ENCODE data around the gene PHF19.

The PHF19 gene

GRCh38 chr9:120868676-120869359 is 8.2 kb downstream of the PHF19 start:
- H2AFZ ChIP-seq (ENCODE audit: low read depth, low read length), result no peak overlapping the region
- no peaks in the 10 kb centered on the region for H3K4me1 ChIP-seq (ENCODE audit: insufficient read depth, low read length)
- peaks cover 3% of the 10 kb centered on the region for H3K9me3 ChIP-seq (ENCODE audit: low read length)
- no peak overlapping the region for H3K4me3 ChIP-seq (ENCODE audit: low read length)
- peaks cover 54% of the 10 kb centered on the region for H3K36me3 ChIP-seq (ENCODE audit: insufficient read depth, low read length)
- no peaks in the 10 kb centered on the region for H3K27me3 ChIP-seq (ENCODE audit: insufficient read depth, low read length)

- H3K4me3 ChIP-seq (ENCODE audit: low read length), result no peak overlapping the region
- H3K4me1 ChIP-seq (ENCODE audit: insufficient read depth, low read length), result no peaks in the 10 kb centered on the region
- no peaks in the 10 kb centered on the region for H3K27me3 ChIP-seq (ENCODE audit: insufficient read depth, low read length)
- H2AFZ ChIP-seq (ENCODE audit: low read depth, low read length), result no peak overlapping the region
- peaks cover 3% of the 10 kb centered on the region for H3K9me3 ChIP-seq (ENCODE audit: low read length)
- peaks cover 53% of the 10 kb centered on the region for H3K36me3 ChIP-seq (ENCODE audit: insufficient read depth, low read length)
These were observed 8.7 kb downstream of the PHF19 start for GRCh38 chr9:120868339-120868675.

- no peak overlapping the region for H3K4me3 ChIP-seq (ENCODE audit: low read length)
These were observed 9.2 kb downstream of the PHF19 start for GRCh38 chr9:120867676-120868338.

GRCh38 chr9:120866651-120867050 is 10.3 kb downstream of the PHF19 start:
- peaks cover 60% of the 10 kb centered on the region for H3K36me3 ChIP-seq (ENCODE audit: insufficient read depth, low read length)
- no peak overlapping the region for H3K4me3 ChIP-seq (ENCODE audit: low read length)

More at GRCh38 chr9:120867676-120868338, 9.2 kb downstream of the PHF19 start:
- Histone ChIP-seq H3K4me1 (ENCODE audit: insufficient read depth, low read length) (no peaks in the 10 kb centered on the region), H2AFZ (ENCODE audit: low read depth, low read length) (no peak overlapping the region), H3K9me3 (ENCODE audit: low read length) (peaks cover 3% of the 10 kb centered on the region), H3K27me3 (ENCODE audit: insufficient read depth, low read length) (no peaks in the 10 kb centered on the region), H3K36me3 (ENCODE audit: insufficient read depth, low read length) (peaks cover 52% of the 10 kb centered on the region)

DNA sequence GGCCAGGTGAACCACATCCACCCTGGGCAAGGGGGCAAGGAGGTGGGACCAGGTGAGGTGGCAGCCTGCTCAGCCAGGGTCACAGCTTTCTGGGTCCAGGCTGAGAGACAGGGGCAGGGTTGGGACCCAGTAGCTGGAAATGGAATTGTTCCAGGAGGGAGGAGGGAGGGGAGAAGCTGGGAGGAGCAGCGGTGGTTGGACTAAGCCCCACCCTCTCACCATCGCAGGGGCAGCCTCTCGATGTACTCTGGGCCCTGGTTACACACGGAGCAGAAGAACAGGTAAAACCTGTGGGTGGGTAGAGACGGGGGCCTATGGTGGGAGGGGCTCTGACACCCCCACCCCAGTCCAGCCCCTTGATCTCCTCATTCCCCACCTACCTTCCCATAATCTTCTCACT is 11.2 kb downstream of the PHF19 start:
- H3K9me3 ChIP-seq (ENCODE audit: low read length), result peaks cover 3% of the 10 kb centered on the region
- no peaks in the 10 kb centered on the region for H3K27me3 ChIP-seq (ENCODE audit: insufficient read depth, low read length)
- H3K4me1 ChIP-seq (ENCODE audit: insufficient read depth, low read length), result no peaks in the 10 kb centered on the region
- no peak overlapping the region for H2AFZ ChIP-seq (ENCODE audit: low read depth, low read length)
- H3K36me3 ChIP-seq (ENCODE audit: insufficient read depth, low read length), result peaks cover 68% of the 10 kb centered on the region
- no peak overlapping the region for H3K4me3 ChIP-seq (ENCODE audit: low read length)

More at GRCh38 chr9:120866651-120867050, 10.3 kb downstream of the PHF19 start:
- H2AFZ ChIP-seq (ENCODE audit: low read depth, low read length), result no peak overlapping the region
- peaks cover 3% of the 10 kb centered on the region for H3K9me3 ChIP-seq (ENCODE audit: low read length)
- H3K27me3 ChIP-seq (ENCODE audit: insufficient read depth, low read length), result no peaks in the 10 kb centered on the region
- H3K4me1 ChIP-seq (ENCODE audit: insufficient read depth, low read length), result no peaks in the 10 kb centered on the region

GRCh38 chr9:120865176-120865575 is 11.8 kb downstream of the PHF19 start:
- peaks cover 68% of the 10 kb centered on the region for H3K36me3 ChIP-seq (ENCODE audit: insufficient read depth, low read length)
- no peak overlapping the region for H2AFZ ChIP-seq (ENCODE audit: low read depth, low read length)

DNA sequence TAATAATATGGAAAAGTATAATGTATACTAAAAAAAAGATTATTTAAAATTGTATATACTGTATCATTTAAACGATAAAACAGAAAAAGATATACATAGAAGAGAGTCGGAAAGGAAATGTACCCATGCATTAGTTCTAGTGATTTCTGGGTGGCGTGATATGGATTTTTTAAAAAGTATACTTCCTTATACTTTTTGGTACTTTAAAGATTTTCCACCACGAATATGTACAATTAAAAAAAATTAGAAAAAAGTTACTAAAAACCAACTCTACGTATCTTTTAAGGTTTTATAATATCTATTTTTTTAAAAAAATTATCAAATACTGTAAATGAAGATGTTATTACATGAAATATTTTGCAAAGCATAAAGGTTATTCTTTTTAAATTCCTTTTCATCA is 12.3 kb downstream of the PHF19 start:
- Histone ChIP-seq H3K4me3 (ENCODE audit: low read length) (no peak overlapping the region), H3K36me3 (ENCODE audit: insufficient read depth, low read length) (peaks cover 69% of the 10 kb centered on the region), H3K4me1 (ENCODE audit: insufficient read depth, low read length) (no peaks in the 10 kb centered on the region), H3K9me3 (ENCODE audit: low read length) (peaks cover 2% of the 10 kb centered on the region), H2AFZ (ENCODE audit: low read depth, low read length) (no peak overlapping the region), H3K27me3 (ENCODE audit: insufficient read depth, low read length) (no peaks in the 10 kb centered on the region)

More at GRCh38 chr9:120865176-120865575, 11.8 kb downstream of the PHF19 start:
- Histone ChIP-seq H3K9me3 (ENCODE audit: low read length) (peaks cover 3% of the 10 kb centered on the region), H3K4me3 (ENCODE audit: low read length) (no peak overlapping the region), H3K4me1 (ENCODE audit: insufficient read depth, low read length) (no peaks in the 10 kb centered on the region), H3K27me3 (ENCODE audit: insufficient read depth, low read length) (no peaks in the 10 kb centered on the region)

DNA sequence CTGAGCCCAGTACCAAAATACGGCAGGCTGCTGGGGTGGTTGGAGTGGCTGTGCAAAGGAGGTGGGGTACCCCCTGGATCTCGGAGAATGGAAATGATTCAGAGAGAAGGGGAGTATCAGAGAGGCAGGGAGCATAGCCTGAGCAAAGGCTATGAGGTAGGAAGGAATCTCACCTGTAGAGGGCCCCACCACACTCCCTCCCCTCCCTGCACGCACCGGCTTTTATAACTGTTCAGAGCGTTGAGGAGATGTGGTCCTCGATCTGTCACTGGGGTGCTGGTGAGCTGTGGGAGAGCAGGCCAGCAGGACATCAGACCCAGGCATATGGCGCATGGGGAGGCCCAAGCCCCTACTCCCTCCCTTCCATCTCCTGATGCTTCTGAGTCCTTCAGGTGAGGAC is 13.2 kb downstream of the PHF19 start:
- Histone ChIP-seq H3K9me3 (ENCODE audit: low read length) (no peaks in the 10 kb centered on the region), H3K27me3 (ENCODE audit: insufficient read depth, low read length) (no peaks in the 10 kb centered on the region), H3K4me1 (ENCODE audit: insufficient read depth, low read length) (no peaks in the 10 kb centered on the region), H3K4me3 (ENCODE audit: low read length) (no peak overlapping the region), H3K36me3 (ENCODE audit: insufficient read depth, low read length) (peaks cover 69% of the 10 kb centered on the region), H2AFZ (ENCODE audit: low read depth, low read length) (no peak overlapping the region)

GRCh38 chr9:120862452-120862851 is 14.5 kb downstream of the PHF19 start:
- Histone ChIP-seq H2AFZ (ENCODE audit: low read depth, low read length) (no peak overlapping the region), H3K4me1 (ENCODE audit: insufficient read depth, low read length) (no peaks in the 10 kb centered on the region), H3K4me3 (ENCODE audit: low read length) (no peak overlapping the region), H3K36me3 (ENCODE audit: insufficient read depth, low read length) (peaks cover 79% of the 10 kb centered on the region), H3K9me3 (ENCODE audit: low read length) (no peaks in the 10 kb centered on the region), H3K27me3 (ENCODE audit: insufficient read depth, low read length) (no peaks in the 10 kb centered on the region)

DNA sequence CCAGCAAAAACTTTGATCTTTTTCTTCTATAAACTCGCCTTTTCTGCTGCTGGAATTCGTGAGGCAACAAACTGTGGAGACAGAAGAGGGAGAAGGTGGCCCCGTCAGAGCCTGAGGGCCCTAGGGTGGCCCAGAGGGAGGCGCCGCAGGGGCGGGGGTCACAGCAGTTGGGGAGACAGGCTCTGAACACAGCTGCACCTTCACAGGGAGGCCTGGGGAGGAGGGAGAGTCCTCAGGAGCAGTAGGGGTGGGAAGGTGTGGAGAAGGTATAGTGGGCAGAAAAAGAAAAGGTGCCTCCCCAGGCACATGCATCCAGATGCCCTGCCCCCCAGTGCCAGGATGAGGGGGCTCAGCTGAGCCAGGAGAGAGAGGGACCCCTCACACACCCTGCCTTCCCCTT is 15.1 kb downstream of the PHF19 start:
- H3K27me3 ChIP-seq (ENCODE audit: insufficient read depth, low read length), result no peaks in the 10 kb centered on the region
- H3K9me3 ChIP-seq (ENCODE audit: low read length), result no peaks in the 10 kb centered on the region
- H2AFZ ChIP-seq (ENCODE audit: low read depth, low read length), result no peak overlapping the region
- peaks cover 77% of the 10 kb centered on the region for H3K36me3 ChIP-seq (ENCODE audit: insufficient read depth, low read length)
- H3K4me3 ChIP-seq (ENCODE audit: low read length), result no peak overlapping the region
- H3K4me1 ChIP-seq (ENCODE audit: insufficient read depth, low read length), result no peaks in the 10 kb centered on the region

DNA sequence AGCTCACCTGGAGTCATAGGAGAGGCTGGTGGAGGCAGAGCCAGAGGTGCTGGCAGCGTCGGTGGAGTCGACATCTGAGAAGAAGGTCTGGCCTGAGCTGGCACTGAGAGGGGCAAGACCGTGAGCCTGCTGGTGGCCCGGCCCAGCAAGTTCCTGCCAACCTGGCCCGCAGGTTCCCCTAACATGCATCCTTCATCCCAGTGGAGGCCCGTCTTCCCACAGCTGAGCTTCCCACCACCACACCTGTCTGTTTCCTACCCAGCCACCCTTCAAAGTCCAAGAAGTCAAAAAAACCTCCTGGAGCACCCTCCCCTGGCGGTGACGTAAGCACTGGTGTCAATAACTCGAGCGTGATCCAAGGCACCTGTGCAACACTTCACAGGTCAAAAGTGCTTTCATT is 16.9 kb downstream of the PHF19 start:
- Histone ChIP-seq H3K9me3 (ENCODE audit: low read length) (no peaks in the 10 kb centered on the region), H3K36me3 (ENCODE audit: insufficient read depth, low read length) (peaks cover 62% of the 10 kb centered on the region)

DNA sequence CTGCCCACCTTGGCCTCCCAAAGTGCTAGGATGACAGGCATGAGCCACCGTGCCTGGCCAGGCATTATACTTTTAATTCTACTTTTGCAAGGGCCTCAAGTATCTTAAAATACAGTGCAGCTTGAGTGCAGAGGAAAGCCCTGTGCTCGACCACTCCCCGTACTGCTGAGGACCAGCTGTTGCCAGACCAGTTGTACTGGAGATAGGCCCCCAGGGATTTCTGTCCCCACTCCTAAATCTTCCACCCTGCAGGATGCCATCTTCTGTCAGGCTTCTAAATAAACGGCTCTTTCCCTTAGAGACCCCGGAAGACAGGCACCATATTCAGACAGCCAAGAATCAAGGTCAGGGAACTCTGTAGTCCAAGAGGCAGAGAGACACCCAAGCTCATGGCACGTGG is 17.6 kb downstream of the PHF19 start:
- H2AFZ ChIP-seq (ENCODE audit: low read depth, low read length), result no peak overlapping the region
- H3K9me3 ChIP-seq (ENCODE audit: low read length), result no peaks in the 10 kb centered on the region
- peaks cover 60% of the 10 kb centered on the region for H3K36me3 ChIP-seq (ENCODE audit: insufficient read depth, low read length)
- H3K27me3 ChIP-seq (ENCODE audit: insufficient read depth, low read length), result no peaks in the 10 kb centered on the region
- no peaks in the 10 kb centered on the region for H3K4me1 ChIP-seq (ENCODE audit: insufficient read depth, low read length)
- no peak overlapping the region for H3K4me3 ChIP-seq (ENCODE audit: low read length)

More for the DNA sequence above, 16.9 kb downstream of the PHF19 start:
- Histone ChIP-seq H2AFZ (ENCODE audit: low read depth, low read length) (no peak overlapping the region), H3K27me3 (ENCODE audit: insufficient read depth, low read length) (no peaks in the 10 kb centered on the region), H3K4me1 (ENCODE audit: insufficient read depth, low read length) (no peaks in the 10 kb centered on the region), H3K4me3 (ENCODE audit: low read length) (no peak overlapping the region)

DNA sequence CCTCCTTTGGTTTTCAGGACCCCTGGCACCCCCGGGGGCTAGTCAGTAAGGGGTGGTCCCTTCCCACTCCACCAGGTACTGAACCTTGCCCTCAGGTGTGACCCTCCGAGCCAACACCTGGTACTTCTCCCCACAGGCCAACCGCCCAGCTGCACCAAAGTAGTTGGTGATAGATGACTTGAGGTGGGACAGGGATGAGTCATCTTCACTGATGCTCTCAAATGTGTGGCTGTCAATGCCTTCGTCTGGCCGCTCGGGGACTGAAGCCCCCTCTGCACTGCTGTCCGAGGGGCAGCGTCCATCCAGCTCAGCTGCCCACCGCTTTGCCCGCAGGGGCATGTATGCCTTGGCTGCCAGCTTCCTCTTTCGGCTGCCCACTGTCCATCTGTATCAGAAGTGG is 19.1 kb downstream of the PHF19 start:
- Histone ChIP-seq H3K27me3 (ENCODE audit: insufficient read depth, low read length) (no peaks in the 10 kb centered on the region), H3K36me3 (ENCODE audit: insufficient read depth, low read length) (peaks cover 54% of the 10 kb centered on the region), H3K4me1 (ENCODE audit: insufficient read depth, low read length) (peaks cover 4% of the 10 kb centered on the region), H2AFZ (ENCODE audit: low read depth, low read length) (no peak overlapping the region), H3K9me3 (ENCODE audit: low read length) (no peaks in the 10 kb centered on the region), H3K4me3 (ENCODE audit: low read length) (no peak overlapping the region)

All from neuron (in vitro differentiated cells).